Epithelial cell of prostate (primary cell): ENCODE data around the gene MCF2L.

Source experiments
- DNase-seq: peaks from one replicate; pipeline ENCODE4 v3.0.0-alpha.2; 2011; ENCODE audit warnings: low read depth, low spot score
- H3K27ac ChIP-seq: fragments of 450-650 bp; 2 replicates; pipeline ENCODE4 v1.5.1; 2017; ENCODE audit warnings: mild to moderate bottlenecking

Gene MCF2L

GRCh38 chr13:113115363-113116205 is 146.6 kb downstream of the MCF2L start:
- no peak for DNase-seq

GRCh38 chr13:113116206-113116800 is 147.3 kb downstream of the MCF2L start:
- DNase-seq, result no peak
- H3K27ac ChIP-seq, result no peak overlapping the region

More at GRCh38 chr13:113115363-113116205, 146.6 kb downstream of the MCF2L start:
- no peak overlapping the region for H3K27ac ChIP-seq

DNA sequence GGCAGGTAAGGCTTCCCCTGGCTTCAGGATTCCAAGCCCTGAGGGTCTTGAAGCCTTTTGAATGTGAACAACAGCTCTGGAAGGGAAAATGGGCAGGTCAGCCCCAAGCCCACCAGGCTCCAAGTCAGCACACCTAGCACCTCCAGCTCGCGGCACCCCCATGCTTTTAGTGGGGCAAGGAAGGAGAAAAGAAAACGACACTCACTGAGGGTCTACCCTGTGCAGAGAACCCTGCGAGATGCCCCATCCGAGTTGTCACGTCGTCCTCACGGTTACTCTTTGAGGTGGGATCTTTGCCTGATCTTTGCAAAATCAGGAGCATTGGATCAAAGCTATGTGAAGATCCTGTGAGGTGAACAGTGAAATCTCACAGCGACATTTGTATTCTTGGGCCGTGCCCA is 147.9 kb downstream of the MCF2L start:
- H3K27ac ChIP-seq, result no peak overlapping the region
- no peak for DNase-seq

DNA sequence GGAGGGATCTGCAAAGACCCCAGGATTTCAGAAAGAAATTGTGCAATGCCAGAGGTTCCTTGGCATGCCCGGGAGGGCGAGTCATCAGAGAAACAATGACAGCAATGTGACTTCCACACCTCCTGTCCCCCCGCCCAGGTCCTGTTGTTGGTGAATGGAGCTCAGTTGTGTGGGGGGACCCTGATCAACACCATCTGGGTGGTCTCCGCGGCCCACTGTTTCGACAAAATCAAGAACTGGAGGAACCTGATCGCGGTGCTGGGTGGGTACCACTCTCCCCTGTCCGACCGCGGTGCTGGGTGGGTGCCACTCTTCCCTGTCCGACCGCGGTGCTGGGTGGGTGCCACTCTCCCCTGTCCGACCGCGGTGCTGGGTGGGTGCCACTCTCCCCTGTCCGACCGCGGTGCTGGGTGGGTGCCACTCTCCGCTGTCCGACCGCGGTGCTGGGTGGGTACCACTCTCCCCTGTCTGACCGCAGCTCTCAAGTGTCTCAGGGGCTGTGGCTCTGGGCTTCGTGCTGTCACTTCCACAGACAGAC is 148.4 kb downstream of the MCF2L start:
- H3K27ac ChIP-seq, result no peak overlapping the region
- DNase-seq, result no peak

GRCh38 chr13:113117911-113118260 is 148.9 kb downstream of the MCF2L start:
- no peak overlapping the region for H3K27ac ChIP-seq
- no peak for DNase-seq

DNA sequence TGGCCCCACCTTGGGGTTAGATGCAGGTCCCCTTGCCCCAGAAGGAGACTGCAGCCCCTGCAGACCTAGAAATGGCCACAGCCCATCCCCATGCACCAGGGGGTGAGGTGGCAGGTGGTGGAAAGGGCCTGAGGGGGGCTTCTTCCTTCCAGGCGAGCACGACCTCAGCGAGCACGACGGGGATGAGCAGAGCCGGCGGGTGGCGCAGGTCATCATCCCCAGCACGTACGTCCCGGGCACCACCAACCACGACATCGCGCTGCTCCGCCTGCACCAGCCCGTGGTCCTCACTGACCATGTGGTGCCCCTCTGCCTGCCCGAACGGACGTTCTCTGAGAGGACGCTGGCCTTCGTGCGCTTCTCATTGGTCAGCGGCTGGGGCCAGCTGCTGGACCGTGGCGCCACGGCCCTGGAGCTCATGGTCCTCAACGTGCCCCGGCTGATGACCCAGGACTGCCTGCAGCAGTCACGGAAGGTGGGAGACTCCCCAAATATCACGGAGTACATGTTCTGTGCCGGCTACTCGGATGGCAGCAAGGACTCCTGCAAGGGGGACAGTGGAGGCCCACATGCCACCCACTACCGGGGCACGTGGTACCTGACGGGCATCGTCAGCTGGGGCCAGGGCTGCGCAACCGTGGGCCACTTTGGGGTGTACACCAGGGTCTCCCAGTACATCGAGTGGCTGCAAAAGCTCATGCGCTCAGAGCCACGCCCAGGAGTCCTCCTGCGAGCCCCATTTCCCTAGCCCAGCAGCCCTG is 149.4 kb downstream of the MCF2L start:
- no peak for DNase-seq

GRCh38 chr13:113119166-113119821 is 150.3 kb downstream of the MCF2L start:
- no peak overlapping the region for H3K27ac ChIP-seq
- no peak for DNase-seq

More for the DNA sequence above, 149.4 kb downstream of the MCF2L start:
- H3K27ac ChIP-seq, result no peak overlapping the region

GRCh38 chr13:113119822-113120189 is 150.8 kb downstream of the MCF2L start:
- no peak for DNase-seq
- H3K27ac ChIP-seq, result no peak overlapping the region

GRCh38 chr13:113120300-113121182 is 151.5 kb downstream of the MCF2L start:
- H3K27ac ChIP-seq, result no peak overlapping the region
- no peak for DNase-seq

DNA sequence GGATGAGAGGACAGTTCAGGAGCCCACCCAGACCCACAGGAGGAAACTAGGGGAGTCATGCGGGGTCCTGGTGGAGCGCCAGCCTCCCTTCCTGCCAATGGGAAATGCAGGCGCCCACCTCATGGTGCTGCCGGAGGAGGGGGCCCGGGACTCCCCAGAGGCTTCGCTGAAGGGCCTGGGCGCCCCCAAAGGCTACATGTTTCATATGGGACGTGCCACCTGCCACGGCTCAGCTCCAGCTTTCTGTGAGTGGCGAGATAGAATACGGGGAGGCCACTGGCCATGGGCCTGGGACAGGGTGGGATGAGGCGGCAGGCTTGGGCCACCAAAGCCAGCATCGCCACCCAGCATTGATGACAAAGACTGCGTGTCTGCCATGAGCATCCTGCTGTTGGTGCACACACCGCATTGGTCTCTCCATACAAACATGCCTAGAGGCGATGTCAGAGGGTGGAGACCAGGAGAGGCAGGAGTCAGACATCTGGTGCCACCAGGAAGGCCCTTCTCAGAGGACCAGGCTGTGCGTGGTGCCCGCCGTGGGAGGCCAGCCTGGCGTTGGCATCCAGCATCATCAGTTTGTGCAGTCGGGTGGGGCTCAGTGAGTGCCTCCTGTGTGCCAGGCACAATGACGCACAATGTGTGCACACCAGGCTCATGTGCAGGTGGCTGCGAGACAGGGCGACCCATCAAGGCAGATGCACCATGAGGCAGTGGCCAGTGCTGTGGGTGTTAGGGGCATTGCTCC is 152.3 kb downstream of the MCF2L start:
- no peak overlapping the region for H3K27ac ChIP-seq
- DNase-seq, result no peak

DNA sequence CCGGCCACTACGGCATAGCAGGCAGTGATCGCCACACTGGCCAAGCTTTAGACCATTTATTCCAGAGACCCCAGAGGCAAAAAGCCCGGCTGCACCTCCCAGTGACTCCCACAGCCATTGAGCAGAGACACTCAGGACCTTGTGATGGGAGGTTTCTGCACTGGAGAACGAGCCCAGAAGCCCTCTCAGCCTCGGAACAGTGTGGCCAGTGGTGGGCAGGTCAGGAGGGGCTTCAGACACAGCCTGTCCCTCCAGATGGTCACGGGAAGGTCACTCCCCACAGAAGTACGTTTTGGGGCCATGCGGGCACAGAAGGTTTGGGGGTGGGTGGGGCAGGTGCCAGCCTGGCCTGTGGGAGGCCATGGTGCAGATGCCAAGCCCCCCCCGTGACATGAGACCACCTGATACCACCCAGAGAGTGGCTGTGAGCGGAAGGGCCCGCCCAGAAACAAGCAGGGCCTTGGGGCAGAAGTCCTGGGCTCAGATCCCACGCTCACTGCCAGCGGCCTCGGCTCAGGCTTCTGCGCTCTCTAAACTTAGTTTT is 153.0 kb downstream of the MCF2L start:
- H3K27ac ChIP-seq, result no peak overlapping the region
- DNase-seq, result no peak

DNA sequence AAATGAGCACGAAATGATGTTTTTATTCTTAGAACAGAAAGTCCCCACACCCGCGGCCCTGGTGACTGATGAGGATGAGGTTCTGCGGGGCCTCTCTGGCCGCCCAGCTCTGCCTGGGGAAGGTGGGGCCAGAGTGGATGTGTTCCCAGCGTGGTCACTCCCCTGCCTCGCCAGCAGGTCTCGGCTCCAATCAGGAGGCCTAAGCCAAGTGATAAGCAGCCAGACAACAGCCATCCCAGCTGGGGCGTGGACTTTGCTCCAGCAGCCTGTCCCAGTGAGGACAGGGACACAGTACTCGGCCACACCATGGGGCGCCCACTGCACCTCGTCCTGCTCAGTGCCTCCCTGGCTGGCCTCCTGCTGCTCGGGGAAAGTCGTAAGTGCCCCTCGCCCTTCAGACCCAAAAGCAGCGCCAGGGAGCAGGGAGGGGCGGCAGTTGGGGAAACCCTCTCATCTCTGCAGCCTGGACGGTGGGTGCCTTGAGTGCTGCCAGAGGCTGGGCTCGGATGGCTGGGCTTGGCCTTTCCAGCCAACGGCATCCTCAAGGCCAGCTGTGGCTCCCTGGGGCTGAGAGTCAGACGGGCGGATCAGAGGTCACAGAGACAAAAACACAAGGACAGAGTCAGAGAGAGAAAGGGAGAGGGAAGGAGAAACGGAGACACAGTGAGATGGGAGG is 153.7 kb downstream of the MCF2L start, which contains the start of gene F10:
Gene F10 (plus strand): TSS at position 250 of the 676 bp plus-strand sequence. CDS start 57 bp downstream, at position 307.
- H3K27ac ChIP-seq, result no peak within 1 kb of the TSS

GRCh38 chr13:113123226-113124201 is 154.5 kb downstream of the MCF2L start:
- DNase-seq, result no peak
- no peak overlapping the region for H3K27ac ChIP-seq

More for the DNA sequence above, 153.7 kb downstream of the MCF2L start, which contains the start of gene F10:
- no peak for DNase-seq

- DNase-seq, result no peak
Observed at GRCh38 chr13:113124211-113124970, 155.4 kb downstream of the MCF2L start.

GRCh38 chr13:113125506-113126264 is 156.7 kb downstream of the MCF2L start:
- DNase-seq, result no peak
- no peak overlapping the region for H3K27ac ChIP-seq

More at GRCh38 chr13:113124211-113124970, 155.4 kb downstream of the MCF2L start:
- H3K27ac ChIP-seq, result no peak overlapping the region
